NCI-H2196 (cell line): ENCODE measurements around the gene LCN15.
"Not testable (repeated sequence)": the region's sequence is repeated elsewhere in the genome, so short reads cannot be mapped to it uniquely, and the experiment has no call there.

Source experiments
- DNase-seq: peaks from one replicate; lab custom pipeline; 2025; ENCODE audit not compliant: unreplicated experiment; lab: John Stamatoyannopoulos, UW

LCN15 gene

GRCh38 chr9:136794281-136794999, 30.1 kb upstream of the LCN15 start:
- DNase-seq: no peak

- no peak for DNase-seq
Observed at GRCh38 chr9:136793086-136793946, 29.0 kb upstream of the LCN15 start.

- DNase-seq: no peak
Observed at GRCh38 chr9:136792321-136793085, 28.2 kb upstream of the LCN15 start.

GRCh38 chr9:136791516-136792276, 27.4 kb upstream of the LCN15 start:
- peak; percentile 80 for DNase-seq

GRCh38 chr9:136790640-136791515, 26.6 kb upstream of the LCN15 start, which contains the start of gene TMEM141:
TSS of gene TMEM141 (plus strand) at chr9:136791344. CDS start at chr9:136791371, 27 bp downstream.
- peak; percentile 99 for DNase-seq

GRCh38 chr9:136789523-136789937, 25.2 kb upstream of the LCN15 start:
- DNase-seq: no peak

- DNase-seq: not testable (repeated sequence)
Observed at GRCh38 chr9:136788644-136789522, 24.6 kb upstream of the LCN15 start.

GRCh38 chr9:136787690-136788400, 23.5 kb upstream of the LCN15 start:
- peak; percentile 76 for DNase-seq

- DNase-seq: not testable (repeated sequence)
Observed at GRCh38 chr9:136786983-136787382, 22.7 kb upstream of the LCN15 start.

GRCh38 chr9:136786451-136786850, 22.1 kb upstream of the LCN15 start:
- no peak for DNase-seq

GRCh38 chr9:136785565-136786355, 21.4 kb upstream of the LCN15 start:
- DNase-seq: not testable (repeated sequence)

- no peak for DNase-seq
Observed at GRCh38 chr9:136784997-136785361, 20.7 kb upstream of the LCN15 start.

- DNase-seq: no peak
Observed at GRCh38 chr9:136784249-136784996, 20.1 kb upstream of the LCN15 start.

GRCh38 chr9:136782452-136782851, 18.1 kb upstream of the LCN15 start:
- DNase-seq: no peak

GRCh38 chr9:136779808-136780207, 15.5 kb upstream of the LCN15 start:
- no peak for DNase-seq

- DNase-seq: no peak
Observed at GRCh38 chr9:136777359-136777758, 13.0 kb upstream of the LCN15 start.

GRCh38 chr9:136776947-136777346, 12.6 kb upstream of the LCN15 start:
- no peak for DNase-seq
